NCI-H1092 (cell line): ENCODE measurements around the gene SLC13A1.
A peak's percentile ranks its signal among the peaks of the same experiment; 100 is the strongest.

ENCODE experiments used
- DNase-seq: peaks from one replicate; lab custom pipeline; 2025; lab: John Stamatoyannopoulos, UW

SLC13A1 gene

DNA sequence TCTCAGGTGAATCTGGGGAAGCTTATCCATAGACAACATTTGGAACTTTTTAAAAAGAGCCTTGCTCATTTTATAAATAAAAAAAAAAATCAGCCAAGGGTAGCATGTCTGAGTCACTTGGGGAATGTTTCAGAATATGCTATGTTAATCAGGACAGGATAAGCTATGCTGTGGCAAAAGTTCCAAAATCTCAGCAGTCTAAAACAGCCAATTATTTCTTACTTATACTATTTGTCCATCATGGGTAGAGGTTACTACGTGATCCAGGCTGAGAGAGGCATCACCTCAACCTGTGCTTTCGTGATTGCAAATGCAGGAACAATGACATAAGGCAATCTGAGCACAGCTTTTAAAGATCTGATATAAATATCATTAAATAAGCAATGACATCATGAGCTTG, 6.5 kb downstream of the SLC13A1 start:
- DNase-seq = no peak

DNA sequence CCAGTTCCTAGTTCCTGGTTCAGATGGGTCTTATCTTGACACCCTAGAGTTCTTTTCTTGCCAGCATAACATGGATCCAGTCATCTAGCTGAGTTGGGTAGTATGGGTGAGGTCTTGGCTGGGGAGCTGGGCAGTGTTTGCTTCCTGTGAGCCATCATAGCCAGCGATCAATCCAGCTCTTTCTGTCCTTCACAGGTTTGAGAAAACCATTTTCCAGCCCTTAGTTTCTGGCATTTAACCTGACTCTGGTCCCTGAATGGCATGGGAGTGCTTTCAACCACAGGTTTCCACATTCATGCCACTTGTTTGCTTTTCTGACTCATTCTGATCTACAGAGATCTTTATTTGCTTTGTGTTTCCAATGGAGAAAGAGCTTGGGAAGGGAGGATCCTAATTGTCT, 8.6 kb downstream of the SLC13A1 start:
- DNase-seq = no peak

DNA sequence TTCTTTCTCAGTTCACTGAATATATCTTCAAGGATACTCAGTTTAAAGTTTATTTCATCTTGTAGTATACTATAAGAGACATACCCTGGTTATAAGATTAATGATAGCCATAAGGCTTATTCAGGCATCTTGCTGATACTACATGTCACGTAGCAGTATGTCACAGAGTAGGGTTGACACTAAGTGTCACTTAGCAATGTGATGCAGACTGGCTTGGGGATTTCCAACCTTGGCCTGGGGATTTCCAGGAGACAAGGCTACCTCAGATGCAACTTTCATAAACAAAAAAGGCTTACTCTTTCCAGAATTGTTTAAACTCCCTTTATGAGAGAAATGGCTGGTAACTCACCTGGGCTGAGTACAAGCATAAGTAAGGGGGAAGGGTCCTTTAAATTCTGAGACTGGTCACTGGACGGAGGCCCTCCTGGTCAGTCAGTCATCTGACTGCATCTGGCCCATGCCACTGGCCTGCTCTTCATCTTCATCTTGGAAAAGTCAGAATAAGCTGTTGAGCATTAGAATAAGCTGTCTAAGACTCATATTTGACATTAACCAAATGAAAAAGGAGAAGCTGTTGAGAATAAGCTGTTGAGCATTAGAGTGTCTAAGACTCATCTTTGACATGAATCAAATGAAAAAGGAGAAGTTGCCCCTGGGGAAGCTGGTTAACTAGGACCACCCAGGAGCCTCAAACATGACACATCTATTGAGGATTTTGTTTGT, 9.5 kb downstream of the SLC13A1 start:
- no peak for DNase-seq

DNA sequence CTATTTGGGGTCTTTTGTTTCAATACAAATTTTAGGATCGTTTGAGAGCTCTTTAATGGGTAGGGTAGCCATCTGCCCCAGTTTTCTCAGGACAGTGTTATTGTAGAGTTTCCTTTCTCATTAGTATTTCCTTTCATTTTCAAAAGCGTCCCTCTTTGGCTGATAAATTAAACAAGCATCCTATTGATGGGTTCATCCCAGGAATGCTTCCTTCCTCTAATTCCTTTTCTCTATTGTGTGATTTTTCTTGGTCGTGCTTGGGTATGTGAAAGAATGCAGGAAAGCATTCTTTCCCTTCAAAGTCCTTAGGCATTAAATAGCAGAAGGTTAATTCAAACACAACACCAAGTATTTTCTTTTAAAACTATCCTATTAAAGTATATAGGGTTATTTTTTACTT, 14.0 kb downstream of the SLC13A1 start:
- DNase-seq = no peak

DNA sequence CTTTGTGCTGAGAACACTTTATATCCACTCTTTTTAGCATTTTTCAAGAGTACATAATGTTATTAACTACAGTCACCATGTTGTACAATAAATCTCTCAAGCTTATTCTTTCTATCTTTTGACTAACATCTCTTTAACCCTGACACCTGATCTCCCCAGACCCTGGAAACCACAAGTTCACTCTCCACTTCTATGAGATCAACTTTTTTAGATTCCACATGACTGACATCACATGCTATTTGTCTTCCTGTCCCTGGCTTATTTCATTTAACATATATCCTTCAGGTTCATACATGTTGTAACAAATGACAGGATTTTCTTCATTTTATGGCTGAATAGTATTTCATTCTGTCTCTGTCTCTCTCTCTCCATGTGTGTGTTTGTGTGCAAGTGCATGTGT, 15.5 kb downstream of the SLC13A1 start:
- no peak for DNase-seq

DNA sequence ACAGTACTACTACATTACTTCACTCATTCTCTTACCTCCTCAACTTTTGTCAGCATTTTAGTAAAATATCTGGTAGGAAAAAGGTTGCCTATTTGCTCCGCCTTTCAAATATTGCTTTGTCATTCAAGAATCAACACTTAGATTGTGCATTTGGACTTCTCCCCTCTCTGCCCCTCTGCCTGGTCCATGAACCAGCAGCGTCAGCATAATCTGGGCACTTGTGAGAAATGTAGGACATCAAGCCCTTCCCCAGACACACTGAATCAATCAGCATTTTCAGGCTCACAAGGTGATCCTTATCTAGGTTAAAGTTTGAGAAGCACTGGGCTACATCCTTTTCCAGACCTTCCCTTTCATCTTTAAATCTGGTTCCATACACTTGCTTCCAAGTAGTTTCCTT, 16.3 kb downstream of the SLC13A1 start:
- DNase-seq = no peak

DNA sequence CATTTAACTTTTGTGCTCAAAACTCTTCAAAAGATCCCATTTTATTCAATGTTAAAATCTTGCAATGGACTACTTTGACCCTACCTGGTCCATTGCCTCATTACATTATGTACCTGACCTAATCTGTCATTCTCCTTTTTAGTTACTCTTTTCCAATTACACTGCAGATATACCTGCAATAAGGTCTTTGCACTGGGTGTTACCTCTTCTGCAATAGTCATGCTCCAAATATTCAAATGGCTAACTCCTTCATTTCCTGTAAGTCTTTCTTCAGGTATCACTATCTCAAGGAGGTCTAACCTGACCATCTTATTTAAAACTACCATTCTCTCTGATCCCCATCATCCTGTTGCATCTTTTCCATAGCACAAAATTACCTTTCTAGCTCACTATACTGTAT, 22.3 kb downstream of the SLC13A1 start:
- DNase-seq = no peak

DNA sequence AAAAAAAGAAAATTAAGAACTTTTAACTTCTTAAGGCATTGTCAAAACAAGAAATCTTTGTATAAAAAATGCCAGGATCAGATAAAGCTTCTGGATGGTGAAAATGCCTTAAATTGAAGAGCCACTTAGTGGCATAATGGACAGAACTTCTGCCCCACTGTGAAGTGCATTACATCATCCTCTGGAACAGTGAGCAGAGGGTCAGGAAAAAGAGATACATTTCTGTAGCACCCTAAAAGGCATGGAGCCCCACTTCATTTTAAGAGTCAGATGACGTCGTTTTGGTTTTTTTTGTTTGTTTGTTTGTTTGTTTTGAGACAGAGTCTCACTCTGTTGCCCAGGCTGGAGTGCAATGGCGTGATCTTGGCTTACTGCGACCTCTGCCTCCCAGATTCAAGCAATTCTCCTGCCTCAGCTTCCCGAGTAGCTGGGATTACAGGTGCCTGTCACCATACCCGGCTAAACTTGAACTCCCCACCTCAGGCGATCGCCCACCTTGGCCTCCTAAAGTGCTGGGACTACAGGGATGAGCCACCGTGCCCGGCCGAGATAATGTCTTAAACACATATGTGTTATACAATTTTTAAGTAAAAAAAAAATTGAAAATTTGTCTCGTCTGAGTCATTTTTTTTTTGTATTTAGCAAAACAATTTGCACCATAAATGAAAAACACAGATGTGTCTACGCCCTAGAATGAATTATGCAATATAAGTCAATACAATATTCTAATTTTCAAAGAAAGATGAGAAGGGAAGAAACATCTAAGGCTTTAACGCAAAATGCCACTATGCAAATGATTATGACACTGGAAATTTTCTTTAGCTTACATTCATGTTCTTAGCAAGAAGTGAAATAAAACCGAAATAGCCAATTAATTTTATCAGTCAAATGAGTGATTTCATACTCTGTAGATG, 29.2 kb downstream of the SLC13A1 start:
- no peak for DNase-seq

DNA sequence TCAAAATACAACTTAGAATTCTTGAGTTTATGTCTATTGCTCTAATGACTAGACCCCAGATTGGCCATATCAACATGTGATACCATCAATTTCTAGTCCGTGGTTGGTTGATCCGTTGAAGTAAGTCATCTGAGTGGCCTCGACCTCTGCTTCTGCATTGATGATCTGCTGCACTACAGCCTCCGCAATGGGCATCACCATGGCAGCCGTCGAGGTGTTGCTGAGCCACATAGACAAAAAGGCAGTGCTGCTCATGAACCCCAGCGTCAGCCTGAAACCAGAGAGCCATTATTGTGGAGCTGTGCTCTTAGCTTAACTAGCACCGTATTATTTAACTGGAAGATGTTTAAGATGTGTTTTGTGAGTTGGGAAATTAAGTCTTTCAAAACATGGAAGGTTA, 30.7 kb downstream of the SLC13A1 start:
- DNase-seq = no peak

DNA sequence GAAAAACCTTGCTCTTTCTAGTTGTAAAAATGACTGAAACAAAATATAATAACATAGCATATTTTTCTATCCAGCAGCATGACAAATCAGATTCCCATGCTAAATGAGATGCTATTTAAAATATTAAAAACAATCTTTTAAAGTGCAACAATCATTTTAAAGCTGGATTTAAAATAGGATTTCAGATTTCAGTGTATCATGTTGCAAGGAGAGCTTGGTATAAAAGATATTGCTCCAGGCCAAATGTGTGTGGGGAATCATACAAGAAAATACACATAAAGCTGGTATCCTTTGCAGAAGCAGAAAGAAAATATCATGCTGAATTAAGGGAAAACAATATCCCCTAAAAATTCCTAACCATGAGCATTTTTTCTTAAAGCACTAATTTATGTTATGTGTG, 42.2 kb downstream of the SLC13A1 start:
- no peak for DNase-seq

DNA sequence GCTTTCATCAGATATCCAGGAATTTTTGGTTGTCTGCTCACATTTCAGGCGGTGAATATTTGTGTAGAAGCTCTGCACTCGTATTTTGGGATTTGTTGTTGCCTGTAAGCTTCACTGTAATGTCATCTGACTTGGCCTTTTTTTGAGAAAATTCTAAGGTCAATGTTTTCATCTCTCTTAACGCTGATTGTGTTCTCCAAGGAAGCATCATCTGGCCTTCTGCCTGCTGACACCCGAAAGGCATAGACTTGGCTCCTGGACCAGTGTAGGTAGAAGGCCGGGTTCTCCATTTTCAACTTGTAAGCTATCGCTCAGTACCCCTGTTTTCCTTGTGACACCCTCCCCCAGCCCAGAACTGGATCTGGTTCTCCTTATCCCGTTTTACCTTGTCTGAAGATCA, 44.2 kb downstream of the SLC13A1 start:
- no peak for DNase-seq

DNA sequence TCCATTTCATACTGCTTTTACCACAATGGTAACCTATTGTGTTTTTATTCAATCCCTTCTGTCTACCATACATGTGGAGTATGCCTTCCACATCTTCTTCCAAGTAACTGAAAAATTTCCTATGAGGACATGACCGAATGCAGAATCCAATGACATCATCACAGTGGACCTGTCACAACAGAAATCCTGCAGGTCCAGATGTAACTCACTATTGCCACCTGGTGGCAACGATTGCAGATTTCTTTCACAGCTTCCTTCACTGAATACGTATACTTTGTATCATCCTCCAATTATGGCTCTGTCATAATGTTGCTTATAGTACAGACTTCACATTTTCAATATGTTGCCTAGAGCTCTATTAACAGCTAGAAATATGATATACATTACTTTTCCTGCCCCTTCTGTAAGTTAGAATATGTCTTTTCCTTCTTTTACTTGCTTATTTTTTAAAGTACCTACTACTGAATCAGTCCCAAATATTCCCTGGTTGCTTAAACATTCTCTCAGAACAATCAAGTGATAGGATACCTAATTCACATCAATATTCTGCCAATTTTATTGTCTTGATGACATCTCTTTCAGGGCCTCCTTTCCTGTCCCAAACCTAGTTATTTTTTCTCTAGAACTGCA, 45.4 kb downstream of the SLC13A1 start:
- DNase-seq = peak; percentile 82

DNA sequence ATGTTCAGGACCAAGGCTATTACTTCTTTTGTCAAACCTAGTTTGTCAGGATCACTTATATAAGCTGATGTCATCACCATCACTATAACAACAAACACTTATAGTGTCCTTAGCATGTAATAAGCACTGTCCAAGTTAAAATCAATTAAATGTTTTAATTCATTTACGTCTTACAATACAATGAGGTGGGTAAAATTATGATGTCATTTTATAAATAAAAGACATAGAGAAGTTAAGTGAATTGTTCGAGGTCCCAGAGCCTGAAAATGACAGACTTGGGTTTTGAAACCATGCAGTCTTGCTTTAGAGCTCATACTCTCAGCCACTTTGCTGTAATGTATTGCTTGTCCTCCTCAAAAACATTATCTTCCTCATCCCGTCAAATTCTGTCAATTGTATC, 48.3 kb downstream of the SLC13A1 start:
- DNase-seq = no peak

DNA sequence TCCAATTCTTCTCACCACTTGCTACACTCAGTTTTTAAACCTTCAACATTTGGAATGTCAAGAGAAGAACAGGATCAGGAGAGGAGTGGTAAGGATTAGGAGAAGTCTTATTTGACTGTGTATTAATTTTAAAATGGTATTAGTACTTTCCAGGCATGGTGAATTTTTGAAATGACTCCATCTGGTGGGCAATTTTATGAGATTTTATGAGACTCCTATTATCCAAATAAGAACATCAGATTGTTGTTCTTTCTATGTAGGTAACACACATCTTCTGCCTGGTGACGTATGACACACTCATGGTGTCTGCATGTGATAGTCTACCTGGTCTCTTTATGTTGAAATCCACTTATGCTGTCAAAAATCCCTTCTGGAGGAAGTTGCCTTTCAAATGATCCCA, 51.0 kb downstream of the SLC13A1 start:
- no peak for DNase-seq

DNA sequence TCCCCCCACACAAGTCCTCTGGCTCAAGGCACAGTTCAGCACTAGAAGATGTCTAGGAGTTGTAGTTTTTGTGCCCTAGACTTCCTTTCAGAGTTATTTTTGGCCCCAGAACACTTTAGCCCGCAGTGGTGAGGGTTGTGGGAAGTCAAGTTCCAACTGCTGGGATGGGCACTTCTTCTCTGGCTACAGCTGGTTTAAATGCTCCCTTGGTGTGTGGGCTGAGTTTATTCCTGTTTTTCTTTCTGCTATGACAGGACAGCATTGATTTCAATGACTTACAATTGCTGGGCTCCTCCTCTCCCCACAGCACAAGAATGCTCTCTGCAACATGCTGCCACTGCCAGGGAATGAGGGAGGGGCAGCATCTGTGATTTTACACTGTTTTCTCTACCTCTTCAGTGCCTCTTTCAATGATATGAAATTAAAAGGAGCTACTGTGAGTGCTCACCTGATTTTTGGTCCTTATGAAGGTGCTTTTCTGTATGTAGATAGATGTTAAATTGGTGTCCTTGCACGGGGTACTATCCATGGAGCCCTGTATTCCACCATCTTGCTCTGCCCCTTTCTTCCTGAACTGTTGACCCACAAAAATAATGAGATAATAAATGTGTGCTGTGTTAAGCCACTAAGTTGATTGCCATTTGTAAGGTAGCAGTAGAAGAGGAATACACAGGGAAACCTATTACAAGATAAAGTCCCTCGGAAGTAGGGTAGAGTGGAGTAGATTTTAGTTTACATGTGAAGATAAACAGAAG, 56.3 kb downstream of the SLC13A1 start:
- DNase-seq = no peak

DNA sequence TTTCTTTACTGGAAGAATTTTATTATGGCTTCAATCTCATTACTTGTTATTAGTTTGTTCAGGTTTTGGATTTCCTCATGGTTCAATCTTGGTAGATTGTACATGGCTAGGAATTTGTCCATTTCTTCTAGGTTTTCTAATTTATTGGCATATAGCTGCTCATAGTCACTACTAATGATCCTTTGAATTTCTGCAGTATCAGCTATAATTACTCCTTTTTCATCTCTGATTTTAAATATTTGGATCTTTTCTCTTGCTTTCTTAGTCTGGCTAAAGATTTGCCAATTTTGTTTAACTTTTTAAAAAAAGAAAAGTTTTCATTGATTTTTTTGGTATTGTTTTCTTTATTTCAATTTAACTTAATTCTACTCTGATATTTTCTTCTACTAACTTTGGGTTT, 59.2 kb downstream of the SLC13A1 start:
- no peak for DNase-seq

DNA sequence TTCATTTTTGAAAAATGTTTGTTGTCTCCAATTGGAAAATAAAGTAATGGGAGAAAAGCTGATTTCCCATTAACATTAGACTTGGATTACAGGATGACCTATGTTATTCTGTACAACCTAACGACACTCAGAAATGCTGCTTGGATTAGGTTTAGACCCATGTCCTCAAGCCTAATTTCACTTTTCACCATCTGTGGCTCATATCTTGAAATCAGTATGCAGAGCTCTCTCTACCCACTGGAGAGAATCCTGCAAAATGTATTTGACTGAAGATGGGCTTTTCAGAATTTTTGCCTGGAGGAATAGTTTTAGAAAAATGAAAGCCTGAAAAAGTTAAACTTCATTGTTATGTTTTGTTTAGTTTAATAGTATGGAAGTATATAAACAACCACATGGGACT, 63.8 kb downstream of the SLC13A1 start:
- no peak for DNase-seq

DNA sequence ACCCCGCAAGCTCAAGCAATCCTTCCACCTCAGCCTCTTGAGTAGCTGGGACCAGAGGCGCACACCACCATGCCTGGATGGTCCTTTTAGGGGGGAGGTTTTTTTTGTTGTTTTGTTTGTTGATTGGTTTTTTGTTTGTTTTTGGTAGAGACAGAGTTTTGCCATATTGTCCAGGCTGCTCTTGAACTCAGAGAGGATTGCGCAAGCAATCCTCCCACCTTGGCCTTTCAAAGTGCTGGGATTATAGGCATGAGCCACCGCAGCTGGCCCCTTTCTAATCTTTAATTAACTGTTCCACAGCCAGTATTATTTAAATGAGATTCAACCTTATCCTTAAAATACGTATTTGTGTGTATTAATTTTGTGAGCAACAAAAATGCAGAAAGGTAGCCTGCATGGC, 65.8 kb downstream of the SLC13A1 start:
- no peak for DNase-seq

DNA sequence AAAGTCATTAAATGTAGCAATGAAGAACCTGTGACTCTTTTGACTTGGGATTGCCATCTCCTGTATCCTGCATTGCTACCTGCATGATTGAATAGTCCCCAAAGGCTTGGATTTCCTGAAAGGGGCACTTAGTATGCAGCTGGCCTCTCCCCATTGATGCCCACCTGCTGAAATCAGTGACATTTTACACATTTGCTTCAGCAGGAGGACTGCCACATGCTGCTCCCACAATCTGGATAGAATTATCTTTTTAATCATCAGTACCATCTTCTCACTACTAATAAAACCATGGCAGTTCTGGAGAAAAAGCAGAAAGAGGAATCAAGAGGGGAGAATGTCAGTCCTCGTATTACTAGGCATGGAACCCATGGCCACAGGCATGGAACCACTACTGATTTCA, 67.8 kb downstream of the SLC13A1 start:
- no peak for DNase-seq

DNA sequence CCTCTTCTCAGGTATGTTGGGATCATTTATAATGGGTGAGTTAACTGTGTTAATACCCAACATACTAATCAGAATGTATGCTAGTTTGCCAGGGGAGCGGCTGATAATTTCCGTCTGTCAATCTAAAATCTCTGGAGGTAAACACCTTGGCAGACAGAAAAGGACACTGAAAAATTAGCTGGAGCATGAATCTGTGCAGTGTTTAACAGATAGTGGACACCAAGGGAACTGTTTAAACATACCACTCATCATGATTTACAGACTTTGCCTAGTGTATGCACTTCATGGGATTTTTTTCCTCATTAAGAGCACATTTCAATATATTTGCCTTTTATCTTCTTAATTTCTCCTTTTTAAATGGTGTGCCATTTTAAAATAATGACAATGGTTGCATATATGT, 68.2 kb downstream of the SLC13A1 start:
- DNase-seq = no peak

DNA sequence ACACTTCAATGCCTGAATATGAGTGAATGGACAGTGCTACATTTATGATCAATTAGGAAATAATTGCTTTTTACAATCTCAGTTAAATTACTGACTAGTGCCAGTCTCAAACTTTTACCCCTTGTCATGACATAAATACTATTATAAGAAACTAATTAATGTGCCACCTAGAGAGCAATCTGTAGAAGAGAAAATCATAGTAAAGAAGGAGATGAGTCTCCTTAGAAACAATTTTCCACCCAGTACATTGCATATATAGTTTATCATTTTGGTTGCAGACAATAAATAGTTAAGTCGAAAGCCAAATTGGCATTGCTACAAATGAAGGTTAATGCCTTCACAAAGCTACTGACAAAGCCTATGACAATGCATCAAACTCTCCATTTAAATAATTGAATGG, 68.6 kb downstream of the SLC13A1 start:
- no peak for DNase-seq

DNA sequence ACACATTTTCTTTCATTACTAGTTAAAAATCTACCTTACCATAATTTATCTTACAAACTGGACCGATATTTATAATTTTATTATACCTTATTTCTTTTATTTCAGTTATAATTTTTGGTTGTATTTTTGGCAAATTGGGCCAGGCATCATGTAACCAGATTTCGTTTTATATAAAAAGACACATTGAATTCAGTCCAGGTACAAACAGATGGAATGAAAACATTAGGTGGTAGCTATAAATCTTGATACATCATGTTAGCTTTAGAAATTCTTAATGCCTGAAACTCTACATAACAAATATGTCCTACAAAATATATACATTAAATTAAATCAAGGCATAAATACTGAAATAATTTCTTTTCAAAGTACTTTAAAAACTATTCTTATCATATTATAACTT, 73.1 kb downstream of the SLC13A1 start:
- DNase-seq = no peak
